Calu3 (cell line): ENCODE data around the gene BIRC7. TPM values are rescaled to one million over a fixed set of nuclear protein-coding genes. Genes with fewer than 3 reads are reported as not detected.

ENCODE experiments used
- BruUV-seq: library from RNA; stranded (reverse); fragments of 400-500 nt; replicated peaks from 2 replicates; lab custom pipeline; 2021; lab: Mats Ljungman, UMichigan
- CTCF ChIA-PET: fragments of 300-600 bp; sonication (Branson Sonifier 250); formaldehyde crosslinking; loops from one replicate; lab custom pipeline; 2022; ENCODE audit warnings: antibody characterized with exemption; lab: Charles Lee
- DNase-seq: peaks from one replicate; pipeline ENCODE4 v3.0.0; 2022
- H3K27ac Mint-ChIP-seq: one replicate; pipeline ENCODE4 v1.8.0; 2022; ENCODE audit warnings: mixed read lengths; ENCODE audit not compliant: unreplicated experiment
- H3K27me3 Mint-ChIP-seq: one replicate; pipeline ENCODE4 v1.8.0; 2022; ENCODE audit warnings: mixed read lengths; ENCODE audit not compliant: unreplicated experiment
- H3K36me3 Mint-ChIP-seq: one replicate; pipeline ENCODE4 v1.8.0; 2022; ENCODE audit warnings: mild to moderate bottlenecking, moderate library complexity, mixed read lengths; ENCODE audit not compliant: insufficient read depth, unreplicated experiment
- H3K4me1 Mint-ChIP-seq: one replicate; pipeline ENCODE4 v1.8.0; 2022; ENCODE audit warnings: mild to moderate bottlenecking, low read depth, mixed read lengths; ENCODE audit not compliant: unreplicated experiment
- H3K4me3 Mint-ChIP-seq: one replicate; pipeline ENCODE4 v1.8.0; 2022; ENCODE audit warnings: mild to moderate bottlenecking, low read depth, moderate library complexity, mixed read lengths; ENCODE audit not compliant: unreplicated experiment
- H3K9me3 Mint-ChIP-seq: one replicate; pipeline ENCODE4 v1.8.0; 2022; ENCODE audit warnings: low read depth, mixed read lengths; ENCODE audit not compliant: unreplicated experiment
- CTCF ChIP-seq: fragments of 200-600 bp; IDR thresholded peaks from one replicate; pipeline ENCODE4 v1.8.0; 2022; ENCODE audit warnings: antibody characterized with exemption; ENCODE audit not compliant: unreplicated experiment
- intact Hi-C: fragments of 100-400 bp; cut with micrococcal nuclease; formaldehyde crosslinking; loops from one replicate; pipeline ENCODE4 v1.10.0; 2022; ENCODE audit not compliant: unreplicated experiment
- total RNA-seq: library from RNA; stranded (reverse); gene quantifications from 2 replicates; pipeline ENCODE4 v1.2.3, GENCODE V29; 2022

The BIRC7 gene
- total RNA-seq, 1 experiment from 2014 or later = 0.26 TPM

- Mint-ChIP-seq H3K27me3 (no peaks in the 10 kb centered on the region), H3K27ac (no peak overlapping the region), H3K9me3 (no peaks in the 10 kb centered on the region), H3K4me1 (no peaks in the 10 kb centered on the region), H3K36me3 (peaks cover 52% of the 10 kb centered on the region), H3K4me3 (no peak overlapping the region)
- no TSS peak for BruUV-seq
- intact Hi-C loops = no loop called here
- TF ChIP-seq CTCF = no peak
- DNase-seq = no peak
- CTCF ChIA-PET = no interaction called here
Measured at GRCh38 chr20:63284083-63284440, 48.4 kb downstream of the BIRC7 start.

DNA sequence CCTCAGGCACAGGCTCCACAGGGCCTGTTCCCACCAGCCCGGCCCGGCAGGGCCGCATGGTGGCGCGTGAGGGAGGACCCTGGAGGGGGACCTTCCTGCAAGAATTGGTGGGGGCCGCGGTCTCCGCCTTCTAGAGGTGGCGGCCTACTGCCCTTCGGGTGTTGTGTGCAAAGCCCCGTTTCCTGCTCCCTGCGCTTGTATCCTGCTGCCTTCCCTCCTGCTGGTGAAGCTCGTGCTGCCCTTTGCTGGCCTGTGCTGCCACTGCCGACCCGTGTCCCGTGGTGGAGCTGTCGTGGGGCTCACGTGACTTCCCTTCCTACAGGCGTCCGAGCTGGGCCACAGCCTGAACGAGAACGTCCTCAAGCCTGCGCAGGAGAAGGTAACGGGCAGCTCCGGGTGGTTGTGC lies 48.8 kb downstream of the BIRC7 start:
- no peak overlapping the region for H3K27ac Mint-ChIP-seq
- CTCF ChIA-PET = no interaction called here

GRCh38 chr20:63284981-63285524 lies 49.3 kb downstream of the BIRC7 start:
- no peaks in the 10 kb centered on the region for H3K4me1 Mint-ChIP-seq
- no TSS peak for BruUV-seq
- CTCF ChIA-PET = no interaction called here
- H3K36me3 Mint-ChIP-seq = peaks cover 54% of the 10 kb centered on the region
- no peaks in the 10 kb centered on the region for H3K27me3 Mint-ChIP-seq
- no peak for TF ChIP-seq CTCF
- no peaks in the 10 kb centered on the region for H3K9me3 Mint-ChIP-seq
- intact Hi-C loops = no loop called here
- no peak overlapping the region for H3K27ac Mint-ChIP-seq
- DNase-seq = no peak
- H3K4me3 Mint-ChIP-seq = no peak overlapping the region

More for the DNA sequence above, 48.8 kb downstream of the BIRC7 start:
- peaks cover 52% of the 10 kb centered on the region for H3K36me3 Mint-ChIP-seq
- intact Hi-C loops = no loop called here
- no peaks in the 10 kb centered on the region for H3K9me3 Mint-ChIP-seq
- DNase-seq = no peak
- BruUV-seq = no TSS peak
- no peaks in the 10 kb centered on the region for H3K27me3 Mint-ChIP-seq
- TF ChIP-seq CTCF = no peak
- H3K4me1 Mint-ChIP-seq = no peaks in the 10 kb centered on the region
- no peak overlapping the region for H3K4me3 Mint-ChIP-seq

GRCh38 chr20:63285636-63286615 lies 50.2 kb downstream of the BIRC7 start:
- no TSS peak for BruUV-seq
- H3K27ac Mint-ChIP-seq = no peak overlapping the region
- H3K4me1 Mint-ChIP-seq = no peaks in the 10 kb centered on the region
- H3K4me3 Mint-ChIP-seq = no peak overlapping the region
- peaks cover 53% of the 10 kb centered on the region for H3K36me3 Mint-ChIP-seq
- CTCF ChIA-PET = no interaction called here
- no peaks in the 10 kb centered on the region for H3K27me3 Mint-ChIP-seq
- intact Hi-C loops = no loop called here
- no peaks in the 10 kb centered on the region for H3K9me3 Mint-ChIP-seq
- no peak for DNase-seq
- no peak for TF ChIP-seq CTCF
